Measurements from ENCODE around the gene SCUBE1. TPM values are rescaled to one million over a fixed set of nuclear protein-coding genes. Genes with fewer than 3 reads are reported as not detected.

Gene SCUBE1
- total and polyA plus RNA-seq, 4 donors = 0.88 to 18.7 (median 3.5) TPM

DNA sequence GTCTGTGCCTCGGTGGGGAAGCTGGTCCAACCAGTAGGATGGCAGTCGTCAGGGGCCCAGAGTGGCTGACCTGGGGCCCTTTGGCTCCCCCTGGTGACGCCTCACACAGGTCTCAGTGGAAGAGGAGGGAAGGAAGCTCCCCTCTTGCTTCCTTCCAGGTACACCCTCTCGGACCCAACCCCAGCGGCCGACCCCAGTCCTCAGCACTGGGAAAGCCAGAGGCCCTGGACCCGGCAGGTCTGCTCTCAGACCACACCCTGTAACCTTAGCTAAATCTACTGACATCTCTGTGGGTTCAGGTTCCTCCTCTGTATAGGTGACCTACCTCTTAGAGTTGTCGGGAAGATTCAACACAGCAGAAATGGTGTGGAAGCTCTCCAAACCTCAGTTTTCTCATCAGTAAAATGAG, 3.4 kb upstream of the SCUBE1 start:
- peak; percentile 37 for ATAC-seq (ENCODE audit: low FRiP score)
- intact Hi-C loops (cut with DNase I) = loop anchor here (2.0 to 5.0 kb wide), 2 partner anchors 72 to 74 kb away; no protein-coding TSS in a partner anchor
- Histone ChIP-seq H3K36me3 (ENCODE audit: control insufficient read depth in 1 of 2, insufficient read depth in 2 of 2, low read length in 1 of 2) (no peaks in the 10 kb centered on the region), H3K4me1 (ENCODE audit: control insufficient read depth in 1 of 2, insufficient read depth in 2 of 2, low read length in 2 of 2) (no peaks in the 10 kb centered on the region), H3K27me3 (ENCODE audit: control insufficient read depth in 1 of 2, insufficient read depth in 2 of 2, low read length in 1 of 2) (no peaks in the 10 kb centered on the region), H3K9me3 (ENCODE audit: control insufficient read depth, low read length) (no peaks in the 10 kb centered on the region), H3K27ac (ENCODE audit: low read depth in 1 of 2, low read length in 2 of 2) (no peak overlapping the region), H3K4me3 (ENCODE audit: low read length in 2 of 2) (no peak overlapping the region)
- WGBS, 2 donors = 24 to 25% methylated on average over 8 of the region's 8 CpGs
- DNase-seq = peak; percentile 54 to 84

DNA sequence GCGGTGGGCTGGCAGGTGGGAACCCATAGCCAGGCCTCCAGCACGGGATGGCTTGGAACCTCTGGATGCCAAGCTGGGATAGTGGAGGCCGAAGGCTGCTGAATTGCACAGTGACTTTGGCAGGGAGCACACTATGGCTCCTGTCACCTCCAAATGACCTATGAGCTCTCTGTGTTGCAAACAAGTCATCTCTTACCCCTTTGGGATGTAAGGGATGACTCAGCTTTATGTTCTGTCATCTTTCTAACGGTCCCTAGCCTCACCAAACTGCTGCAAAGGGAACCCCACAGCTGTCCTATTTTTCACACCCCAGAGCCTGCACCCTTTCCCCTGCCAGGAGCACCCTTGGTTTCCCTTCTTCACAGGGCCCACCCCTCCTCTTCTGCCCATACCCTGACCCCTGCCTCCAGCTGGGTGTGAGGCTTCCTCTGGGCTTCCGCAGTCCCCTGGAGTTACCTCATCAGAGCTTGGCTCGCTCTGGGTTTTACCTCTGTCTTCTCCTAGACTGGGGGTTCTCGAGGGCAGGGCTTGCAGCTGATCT, 2.7 kb upstream of the SCUBE1 start:
- 86 to 88% methylated on average over 7 of the region's 7 CpGs for WGBS, 2 donors
- Histone ChIP-seq H3K36me3 (ENCODE audit: control insufficient read depth in 1 of 2, insufficient read depth in 2 of 2, low read length in 1 of 2) (no peaks in the 10 kb centered on the region), H3K27ac (ENCODE audit: low read depth in 1 of 2, low read length in 2 of 2) (no peak overlapping the region), H3K4me1 (ENCODE audit: control insufficient read depth in 1 of 2, insufficient read depth in 2 of 2, low read length in 2 of 2) (no peaks in the 10 kb centered on the region), H3K9me3 (ENCODE audit: control insufficient read depth, low read length) (no peaks in the 10 kb centered on the region), H3K27me3 (ENCODE audit: control insufficient read depth in 1 of 2, insufficient read depth in 2 of 2, low read length in 1 of 2) (no peaks in the 10 kb centered on the region), H3K4me3 (ENCODE audit: low read length in 2 of 2) (no peak overlapping the region)
- ATAC-seq (ENCODE audit: low FRiP score) (no peak), DNase-seq (peak in 1 of 2 donors; percentile 48)
- intact Hi-C loops (cut with DNase I) = loop anchor here (2.0 to 5.0 kb wide), 2 partner anchors 71 to 74 kb away; no protein-coding TSS in a partner anchor

DNA sequence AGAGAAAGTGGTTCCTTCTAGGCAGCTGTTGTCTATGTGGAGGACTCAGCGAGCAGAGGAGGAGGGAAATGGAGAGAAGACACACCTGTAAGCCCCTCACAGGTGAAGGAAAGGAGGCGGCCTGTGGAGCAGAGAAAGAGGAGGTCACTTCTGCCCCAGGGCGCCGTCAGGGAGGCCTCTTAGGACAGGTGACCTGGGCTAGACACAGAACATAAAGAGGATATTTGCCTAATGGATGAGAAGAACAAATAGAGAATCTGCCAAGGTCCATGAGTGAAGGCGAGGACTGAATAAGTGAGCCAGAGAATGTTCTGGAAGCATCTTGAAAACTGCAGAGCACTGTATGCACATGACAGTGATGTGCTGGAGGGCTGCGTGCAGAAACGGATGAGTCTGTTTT, 2.2 kb upstream of the SCUBE1 start:
- H3K9me3 ChIP-seq (ENCODE audit: control insufficient read depth, low read length) = no peaks in the 10 kb centered on the region
- no peaks in the 10 kb centered on the region for H3K36me3 ChIP-seq (ENCODE audit: control insufficient read depth in 1 of 2, insufficient read depth in 2 of 2, low read length in 1 of 2)
- 94% methylated on average over 7 of the region's 7 CpGs for WGBS, 2 donors
- no peak overlapping the region for H3K4me3 ChIP-seq (ENCODE audit: low read length in 2 of 2)
- intact Hi-C loops (cut with DNase I) = loop anchor here in 1 of 2 donors (5.0 kb wide), 1 partner anchor 73 kb away; no protein-coding TSS in a partner anchor
- no peaks in the 10 kb centered on the region for H3K27me3 ChIP-seq (ENCODE audit: control insufficient read depth in 1 of 2, insufficient read depth in 2 of 2, low read length in 1 of 2)
- no peaks in the 10 kb centered on the region for H3K4me1 ChIP-seq (ENCODE audit: control insufficient read depth in 1 of 2, insufficient read depth in 2 of 2, low read length in 2 of 2)
- no peak overlapping the region for H3K27ac ChIP-seq (ENCODE audit: low read depth in 1 of 2, low read length in 2 of 2)
- DNase-seq (peak in 1 of 2 donors; percentile 26), ATAC-seq (ENCODE audit: low FRiP score) (no peak)

DNA sequence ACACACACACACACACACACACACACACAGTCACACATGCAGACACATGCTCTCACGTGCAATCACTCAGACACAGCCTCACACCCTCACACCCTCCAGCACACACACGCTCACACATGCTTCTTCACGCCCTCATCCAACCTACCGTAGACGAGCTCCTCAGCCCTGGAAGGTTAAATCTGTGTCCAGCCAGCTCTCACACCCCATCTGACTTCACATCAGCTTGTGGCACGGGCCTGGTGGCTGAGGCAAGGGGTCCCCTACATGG, 1.3 kb upstream of the SCUBE1 start:
- peak in 1 of 2 donors; percentile 50 for DNase-seq
- Histone ChIP-seq H3K27me3 (ENCODE audit: control insufficient read depth in 1 of 2, insufficient read depth in 2 of 2, low read length in 1 of 2) (no peaks in the 10 kb centered on the region), H3K9me3 (ENCODE audit: control insufficient read depth, low read length) (no peaks in the 10 kb centered on the region), H3K4me3 (ENCODE audit: low read length in 2 of 2) (no peak overlapping the region), H3K36me3 (ENCODE audit: control insufficient read depth in 1 of 2, insufficient read depth in 2 of 2, low read length in 1 of 2) (no peaks in the 10 kb centered on the region), H3K4me1 (ENCODE audit: control insufficient read depth in 1 of 2, insufficient read depth in 2 of 2, low read length in 2 of 2) (no peaks in the 10 kb centered on the region), H3K27ac (ENCODE audit: low read depth in 1 of 2, low read length in 2 of 2) (no peak overlapping the region)
- intact Hi-C loops (cut with DNase I) = no loop called here
- 86 to 88% methylated on average over 6 of the region's 6 CpGs for WGBS, 2 donors
- no peak for ATAC-seq (ENCODE audit: low FRiP score)

DNA sequence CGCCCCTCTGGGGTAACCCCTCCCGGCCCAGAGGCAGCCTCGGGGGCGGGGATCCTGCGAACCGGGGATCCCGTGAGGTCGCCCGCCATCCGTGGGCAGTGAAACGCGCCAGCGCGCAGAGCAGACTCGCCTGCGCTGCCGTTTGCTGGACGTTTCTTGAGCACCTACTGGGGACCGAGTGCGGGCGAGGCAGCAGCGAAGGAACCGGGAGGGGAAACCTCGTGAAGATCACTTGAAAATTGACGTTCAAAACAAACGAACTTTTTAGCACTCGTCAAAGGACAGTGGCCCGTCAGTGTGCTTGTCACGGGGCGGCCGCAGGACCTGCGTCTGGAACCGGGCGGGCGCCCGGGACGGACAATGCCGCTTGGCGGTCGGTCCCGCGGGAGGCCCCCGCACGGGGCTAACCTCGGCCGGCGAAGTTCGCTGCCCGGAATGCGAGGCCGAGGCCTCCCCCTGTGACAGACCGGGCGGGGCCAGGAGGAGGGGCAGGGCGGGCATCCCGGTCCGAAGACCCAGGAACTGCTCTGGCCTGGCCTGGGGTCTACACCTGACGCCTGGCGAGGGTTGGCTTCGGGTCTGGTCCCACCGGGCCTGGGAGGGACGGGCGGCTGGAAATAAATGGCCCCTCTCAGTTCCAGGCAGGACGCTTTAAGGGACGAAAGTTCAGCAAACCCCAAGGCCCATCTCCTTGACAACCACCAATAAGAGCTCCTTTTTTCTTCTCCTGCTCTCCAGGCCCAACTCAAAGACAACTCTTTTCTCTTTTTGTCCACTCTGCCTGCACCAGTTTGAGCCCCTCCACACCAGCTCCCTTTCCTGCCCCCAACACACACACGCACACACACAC, 723 bp upstream of the SCUBE1 start:
- H3K27ac ChIP-seq (ENCODE audit: low read depth in 1 of 2, low read length in 2 of 2) = no peak overlapping the region
- H3K36me3 ChIP-seq (ENCODE audit: control insufficient read depth in 1 of 2, insufficient read depth in 2 of 2, low read length in 1 of 2) = no peaks in the 10 kb centered on the region
- ATAC-seq (ENCODE audit: low FRiP score) = no peak
- H3K9me3 ChIP-seq (ENCODE audit: control insufficient read depth, low read length) = no peaks in the 10 kb centered on the region
- WGBS, 2 donors = 6 to 8% methylated on average over 60 to 65 of the region's 65 CpGs
- peak in 1 of 2 donors; percentile 77 for DNase-seq
- H3K27me3 ChIP-seq (ENCODE audit: control insufficient read depth in 1 of 2, insufficient read depth in 2 of 2, low read length in 1 of 2) = no peaks in the 10 kb centered on the region
- no peak overlapping the region for H3K4me3 ChIP-seq (ENCODE audit: low read length in 2 of 2)
- intact Hi-C loops (cut with DNase I) = no loop called here
- no peaks in the 10 kb centered on the region for H3K4me1 ChIP-seq (ENCODE audit: control insufficient read depth in 1 of 2, insufficient read depth in 2 of 2, low read length in 2 of 2)

DNA sequence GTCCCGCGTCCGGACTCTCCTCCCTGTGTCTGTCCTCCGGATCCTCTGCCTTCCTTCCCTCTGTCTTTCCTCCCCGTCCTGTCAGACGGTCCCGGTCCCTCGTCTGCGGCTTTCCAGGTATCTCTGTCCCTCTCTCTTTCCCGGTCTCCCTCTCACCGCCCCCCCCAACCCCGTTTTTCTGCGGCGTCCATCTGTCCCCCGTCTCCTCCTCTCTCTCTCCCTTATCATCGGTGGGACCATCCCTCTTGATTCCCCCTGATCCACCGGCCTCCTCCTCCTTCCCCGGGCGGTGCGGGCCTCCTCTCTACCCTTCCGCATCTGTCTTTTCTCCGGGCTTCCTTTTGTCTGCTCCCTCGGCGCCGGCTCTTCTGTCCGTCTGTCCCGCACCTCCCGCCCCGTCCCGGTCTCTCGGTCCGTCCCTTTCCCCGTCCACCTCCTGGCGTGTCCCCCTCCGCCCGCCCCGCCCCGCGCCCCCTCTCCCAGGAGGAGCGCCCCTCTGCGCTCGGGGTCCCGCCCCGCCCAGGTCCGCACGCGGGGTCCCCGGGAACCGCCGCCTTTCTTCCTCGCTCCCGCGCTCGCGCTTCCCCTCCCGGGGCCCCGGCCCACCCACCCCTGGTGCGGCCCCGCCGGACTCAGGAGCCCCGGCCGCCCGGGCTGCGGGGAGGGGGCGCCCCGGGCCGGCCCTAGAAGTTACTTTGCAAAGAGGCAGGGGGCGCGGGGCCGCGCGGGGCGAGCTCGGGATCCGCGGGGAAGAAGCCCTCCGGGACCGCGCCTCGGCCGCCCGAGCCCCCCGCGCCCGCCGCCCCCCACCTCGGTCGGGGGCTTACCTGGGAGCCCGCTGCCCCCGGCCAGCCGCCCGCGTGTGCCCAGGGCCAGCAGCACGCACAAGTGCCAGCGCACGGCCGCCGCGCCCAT, 568 bp downstream of the SCUBE1 start:
- Histone ChIP-seq H3K4me3 (ENCODE audit: low read length in 2 of 2) (peak overlapping the region; percentile 7 to 38), H3K27ac (ENCODE audit: low read depth in 1 of 2, low read length in 2 of 2) (no peak overlapping the region), H3K4me1 (ENCODE audit: control insufficient read depth in 1 of 2, insufficient read depth in 2 of 2, low read length in 2 of 2) (no peaks in the 10 kb centered on the region), H3K36me3 (ENCODE audit: control insufficient read depth in 1 of 2, insufficient read depth in 2 of 2, low read length in 1 of 2) (no peaks in the 10 kb centered on the region), H3K9me3 (ENCODE audit: control insufficient read depth, low read length) (no peaks in the 10 kb centered on the region), H3K27me3 (ENCODE audit: control insufficient read depth in 1 of 2, insufficient read depth in 2 of 2, low read length in 1 of 2) (no peaks in the 10 kb centered on the region)
- 2 to 4% methylated on average over 46 to 99 of the region's 99 CpGs for WGBS, 2 donors
- DNase-seq = no peak
- no peak for ATAC-seq (ENCODE audit: low FRiP score)
- intact Hi-C loops (cut with DNase I) = no loop called here

DNA sequence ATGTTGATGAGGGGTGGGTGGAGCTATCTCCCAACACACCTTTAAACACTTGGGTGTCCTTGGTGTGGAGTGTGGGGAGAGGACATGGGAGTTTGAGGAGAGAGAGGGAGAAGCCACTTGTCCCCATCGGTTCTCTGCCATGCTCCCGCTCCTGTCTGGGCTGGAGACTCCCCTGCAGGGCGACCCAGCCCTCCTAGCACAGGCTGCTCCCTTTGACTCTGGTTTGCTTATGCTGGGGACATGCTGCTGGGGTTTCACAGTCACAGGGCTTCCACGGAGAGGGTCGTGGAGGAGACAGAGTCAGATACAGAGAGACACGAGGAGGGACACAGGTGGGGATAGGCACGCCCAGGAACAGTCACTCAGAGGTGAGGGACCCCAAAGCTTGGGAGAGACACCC, 1.6 kb downstream of the SCUBE1 start:
- Histone ChIP-seq H3K4me1 (ENCODE audit: control insufficient read depth in 1 of 2, insufficient read depth in 2 of 2, low read length in 2 of 2) (no peaks in the 10 kb centered on the region), H3K27me3 (ENCODE audit: control insufficient read depth in 1 of 2, insufficient read depth in 2 of 2, low read length in 1 of 2) (no peaks in the 10 kb centered on the region)
- intact Hi-C loops (cut with DNase I) = no loop called here

DNA sequence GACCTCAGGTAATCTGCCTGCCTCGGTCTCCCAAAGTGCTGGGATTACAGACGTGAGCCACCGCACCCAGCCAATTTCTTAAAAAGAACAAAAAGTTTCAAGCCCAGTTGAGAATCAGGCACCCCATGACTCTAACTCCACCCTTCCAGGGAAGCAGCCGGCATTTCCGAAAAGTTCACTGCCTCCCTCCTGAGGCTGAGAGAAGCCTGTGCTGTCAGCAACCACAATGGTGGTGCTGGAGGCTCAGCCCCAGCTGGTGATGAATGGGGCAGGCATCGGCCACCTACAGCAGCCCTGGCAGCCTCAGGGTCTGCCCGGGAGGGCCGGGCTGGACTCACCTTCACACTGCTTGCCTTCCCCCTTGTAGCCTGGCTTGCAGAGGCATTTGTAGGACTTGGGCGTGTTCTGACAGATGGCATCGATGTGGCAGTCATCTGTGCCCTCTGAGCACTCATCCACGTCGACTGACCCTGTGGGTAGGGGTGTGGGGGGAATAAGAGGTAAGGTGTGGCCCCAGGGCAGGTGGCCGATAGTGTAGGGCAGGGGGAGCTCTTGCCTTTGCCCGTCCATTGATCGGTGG, 4.3 kb downstream of the SCUBE1 start:
- Histone ChIP-seq H3K36me3 (ENCODE audit: control insufficient read depth in 1 of 2, insufficient read depth in 2 of 2, low read length in 1 of 2) (no peaks in the 10 kb centered on the region), H3K4me1 (ENCODE audit: control insufficient read depth in 1 of 2, insufficient read depth in 2 of 2, low read length in 2 of 2) (no peaks in the 10 kb centered on the region), H3K27me3 (ENCODE audit: control insufficient read depth in 1 of 2, insufficient read depth in 2 of 2, low read length in 1 of 2) (no peaks in the 10 kb centered on the region), H3K4me3 (ENCODE audit: low read length in 2 of 2) (no peak overlapping the region), H3K27ac (ENCODE audit: low read depth in 1 of 2, low read length in 2 of 2) (no peak overlapping the region), H3K9me3 (ENCODE audit: control insufficient read depth, low read length) (no peaks in the 10 kb centered on the region)
- intact Hi-C loops (cut with DNase I) = no loop called here
- DNase-seq = no peak
- ATAC-seq (ENCODE audit: low FRiP score) = no peak
- 68 to 69% methylated on average over 15 of the region's 15 CpGs for WGBS, 2 donors

More for the DNA sequence above, 1.6 kb downstream of the SCUBE1 start:
- no peak for DNase-seq
- 37 to 40% methylated on average over 7 of the region's 7 CpGs for WGBS, 2 donors
- Histone ChIP-seq H3K27ac (ENCODE audit: low read depth in 1 of 2, low read length in 2 of 2) (no peak overlapping the region), H3K9me3 (ENCODE audit: control insufficient read depth, low read length) (no peaks in the 10 kb centered on the region), H3K36me3 (ENCODE audit: control insufficient read depth in 1 of 2, insufficient read depth in 2 of 2, low read length in 1 of 2) (no peaks in the 10 kb centered on the region), H3K4me3 (ENCODE audit: low read length in 2 of 2) (no peak overlapping the region)
- no peak for ATAC-seq (ENCODE audit: low FRiP score)

Measured in aorta (tissue), 5 donors.